ENCODE results near the gene PLCB1. TPM values are rescaled to one million over a fixed set of nuclear protein-coding genes. Genes with fewer than 3 reads are reported as not detected.

PLCB1 gene
- polyA plus RNA-seq, 1 donor (not counting 4 experiments of a cell fraction or from before 2014, with no cell fraction given): 0.37 TPM

DNA sequence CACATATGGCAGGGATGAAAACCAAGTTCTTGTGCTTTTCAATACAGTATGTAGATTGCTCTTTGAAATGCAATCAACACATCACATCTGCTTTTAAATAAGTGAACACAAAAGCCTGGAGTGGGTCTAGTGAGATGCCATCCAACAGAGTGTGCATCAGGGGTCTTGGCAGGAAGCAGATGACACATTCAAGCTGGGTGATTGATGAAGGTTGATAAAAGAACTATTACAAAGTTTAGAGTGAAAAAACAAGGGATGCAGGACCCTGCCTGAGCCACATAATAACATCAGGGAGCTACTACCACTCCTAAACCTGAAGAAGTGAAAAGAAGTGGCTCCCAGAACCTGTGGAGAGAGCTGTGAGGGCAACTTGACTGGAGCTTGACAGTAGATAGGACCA lies 16.6 kb upstream of the PLCB1 start:
- DNase-seq (ENCODE audit: low read depth, low spot score) (no peak), FAIRE-seq (no peak)
- H3K36me3 ChIP-seq (ENCODE audit: control insufficient read depth in 2 of 2, extremely low read depth in 1 of 2, insufficient read depth in 2 of 2, low read length in 2 of 2): no peaks in the 10 kb centered on the region
- H3K9me1 ChIP-seq (ENCODE audit: control insufficient read depth, extremely low read depth, insufficient read depth, low read length): no peaks in the 10 kb centered on the region
- no peaks in the 10 kb centered on the region for H3K9me3 ChIP-seq (ENCODE audit: control insufficient read depth, low read depth, low read length)
- no peak overlapping the region for H3K4me3 ChIP-seq (ENCODE audit: control insufficient read depth in 2 of 3, extremely low read depth in 1 of 3, insufficient read depth in 2 of 3, low read depth in 1 of 3, low read length in 3 of 3)
- no peaks in the 10 kb centered on the region for H4K20me1 ChIP-seq (ENCODE audit: control insufficient read depth, extremely low read depth, insufficient read depth, low read length)
- dilution Hi-C loops (cut with MboI; ENCODE audit: extremely low pct_ligation_motif_present, low sequenced_read_pairs): no loop called here
- H3K9ac ChIP-seq (ENCODE audit: control insufficient read depth, extremely low read depth, insufficient read depth, low read length): no peak overlapping the region
- TF ChIP-seq, protein P1, sequence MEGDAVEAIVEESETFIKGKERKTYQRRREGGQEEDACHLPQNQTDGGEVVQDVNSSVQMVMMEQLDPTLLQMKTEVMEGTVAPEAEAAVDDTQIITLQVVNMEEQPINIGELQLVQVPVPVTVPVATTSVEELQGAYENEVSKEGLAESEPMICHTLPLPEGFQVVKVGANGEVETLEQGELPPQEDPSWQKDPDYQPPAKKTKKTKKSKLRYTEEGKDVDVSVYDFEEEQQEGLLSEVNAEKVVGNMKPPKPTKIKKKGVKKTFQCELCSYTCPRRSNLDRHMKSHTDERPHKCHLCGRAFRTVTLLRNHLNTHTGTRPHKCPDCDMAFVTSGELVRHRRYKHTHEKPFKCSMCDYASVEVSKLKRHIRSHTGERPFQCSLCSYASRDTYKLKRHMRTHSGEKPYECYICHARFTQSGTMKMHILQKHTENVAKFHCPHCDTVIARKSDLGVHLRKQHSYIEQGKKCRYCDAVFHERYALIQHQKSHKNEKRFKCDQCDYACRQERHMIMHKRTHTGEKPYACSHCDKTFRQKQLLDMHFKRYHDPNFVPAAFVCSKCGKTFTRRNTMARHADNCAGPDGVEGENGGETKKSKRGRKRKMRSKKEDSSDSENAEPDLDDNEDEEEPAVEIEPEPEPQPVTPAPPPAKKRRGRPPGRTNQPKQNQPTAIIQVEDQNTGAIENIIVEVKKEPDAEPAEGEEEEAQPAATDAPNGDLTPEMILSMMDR (optimal IDR thresholded peaks at IDR 0.05 in 1 of 3, IDR thresholded peaks at IDR 0.05 in 1 of 3, conservative IDR thresholded peaks at IDR 0.05 in 1 of 3; ENCODE audit: extremely low read depth in 1 of 3, insufficient read depth in 2 of 3, low read length in 3 of 3): no peak
- TF ChIP-seq EZH2 (IDR thresholded peaks at IDR 0.05; ENCODE audit: low read length): no peak
- H3K4me2 ChIP-seq (ENCODE audit: control insufficient read depth, extremely low read depth, insufficient read depth, low read depth, low read length): no peak overlapping the region
- H3K4me1 ChIP-seq (ENCODE audit: control insufficient read depth, extremely low read depth, insufficient read depth, low read length): no peaks in the 10 kb centered on the region
- H2AFZ ChIP-seq (ENCODE audit: control insufficient read depth, low read length): no peak overlapping the region
- no peak overlapping the region for H3K27ac ChIP-seq (ENCODE audit: control insufficient read depth, insufficient read depth, low read length)
- no peaks in the 10 kb centered on the region for H3K27me3 ChIP-seq (ENCODE audit: control insufficient read depth, extremely low read depth, insufficient read depth, low read length)
- H3K79me2 ChIP-seq (ENCODE audit: control insufficient read depth, insufficient read depth, low read length): no peaks in the 10 kb centered on the region

DNA sequence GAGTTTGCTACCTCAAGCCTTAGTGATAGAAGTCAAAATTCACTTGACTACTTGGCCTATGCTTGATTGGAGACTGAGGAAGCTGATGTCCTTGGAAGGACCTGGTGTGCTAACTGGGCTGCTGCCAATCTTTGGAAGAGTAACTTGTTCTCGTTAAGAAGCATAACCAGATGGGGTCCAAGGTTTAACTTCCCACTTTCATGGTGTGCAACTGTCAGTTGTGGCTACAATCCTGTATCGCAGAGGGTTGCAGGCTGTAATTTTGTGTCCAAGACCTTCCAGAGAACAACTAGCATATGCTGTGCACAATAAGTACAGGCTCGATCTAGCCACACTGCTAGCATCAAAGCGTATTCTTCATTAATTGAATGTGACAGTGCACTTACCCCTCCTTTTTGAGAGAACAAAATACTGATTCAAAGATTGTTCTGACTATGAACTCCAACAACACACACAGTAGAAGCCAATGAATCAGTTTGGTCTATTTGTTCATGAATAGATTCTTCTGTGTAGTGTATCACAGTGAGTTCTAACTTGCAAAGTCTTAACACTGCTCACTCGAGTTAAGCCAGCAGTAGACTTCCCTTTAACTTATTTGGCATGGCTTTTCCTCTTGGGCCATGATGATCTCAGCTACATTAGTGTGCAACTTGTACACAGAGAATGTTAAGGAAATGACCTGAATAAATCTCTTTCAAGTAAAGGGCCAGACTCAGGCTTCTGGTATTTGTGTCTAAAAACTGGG lies 15.8 kb upstream of the PLCB1 start:
- Histone ChIP-seq H3K9me1 (ENCODE audit: control insufficient read depth, extremely low read depth, insufficient read depth, low read length) (no peaks in the 10 kb centered on the region), H3K27ac (ENCODE audit: control insufficient read depth, insufficient read depth, low read length) (no peak overlapping the region), H3K36me3 (ENCODE audit: control insufficient read depth in 2 of 2, extremely low read depth in 1 of 2, insufficient read depth in 2 of 2, low read length in 2 of 2) (no peaks in the 10 kb centered on the region), H3K4me2 (ENCODE audit: control insufficient read depth, extremely low read depth, insufficient read depth, low read depth, low read length) (no peak overlapping the region), H3K79me2 (ENCODE audit: control insufficient read depth, insufficient read depth, low read length) (no peaks in the 10 kb centered on the region), H3K4me3 (ENCODE audit: control insufficient read depth in 2 of 3, extremely low read depth in 1 of 3, insufficient read depth in 2 of 3, low read depth in 1 of 3, low read length in 3 of 3) (no peak overlapping the region), H4K20me1 (ENCODE audit: control insufficient read depth, extremely low read depth, insufficient read depth, low read length) (no peaks in the 10 kb centered on the region), H3K9me3 (ENCODE audit: control insufficient read depth, low read depth, low read length) (no peaks in the 10 kb centered on the region), H3K4me1 (ENCODE audit: control insufficient read depth, extremely low read depth, insufficient read depth, low read length) (no peaks in the 10 kb centered on the region), H3K27me3 (ENCODE audit: control insufficient read depth, extremely low read depth, insufficient read depth, low read length) (no peaks in the 10 kb centered on the region), H3K9ac (ENCODE audit: control insufficient read depth, extremely low read depth, insufficient read depth, low read length) (no peak overlapping the region), H2AFZ (ENCODE audit: control insufficient read depth, low read length) (no peak overlapping the region)
- TF ChIP-seq, protein P1 (optimal IDR thresholded peaks at IDR 0.05 in 1 of 3, IDR thresholded peaks at IDR 0.05 in 1 of 3, conservative IDR thresholded peaks at IDR 0.05 in 1 of 3; ENCODE audit: extremely low read depth in 1 of 3, insufficient read depth in 2 of 3, low read length in 3 of 3): no peak
- no peak for TF ChIP-seq EZH2 (IDR thresholded peaks at IDR 0.05; ENCODE audit: low read length)
- DNase-seq (ENCODE audit: low read depth, low spot score): no peak
- dilution Hi-C loops (cut with MboI; ENCODE audit: extremely low pct_ligation_motif_present, low sequenced_read_pairs): no loop called here
- FAIRE-seq: no peak

Measured in keratinocyte (primary cell).